Measurements from ENCODE around the gene ZBED4. TPM values are rescaled to one million over a fixed set of nuclear protein-coding genes. Genes with fewer than 3 reads are reported as not detected.

ZBED4 gene
- total and polyA plus RNA-seq, 2 of the 13 experiments (the other 11 are each of a cell fraction or from before 2014, with no cell fraction given): 5.4 to 9.6 TPM

GRCh38 chr22:49930596-49931412, 77.2 kb downstream of the ZBED4 start (continued):
- TF ChIP-seq ZNF850 (CRISPR knock-in tag; conservative IDR thresholded peaks at IDR 0.05): no peak
- TF ChIP-seq SAP130 (CRISPR knock-in tag; IDR thresholded peaks at IDR 0.05; ENCODE audit: low read depth): peak; percentile 76
- TF ChIP-seq THAP11 (CRISPR knock-in tag; IDR thresholded peaks at IDR 0.05): peak; percentile 31; the same call in 1 of the 2 replicates
- TF ChIP-seq RARA (CRISPR knock-in tag; IDR thresholded peaks at IDR 0.05): peak; percentile 23; the same call in 1 of the 2 replicates
- no peak for TF ChIP-seq ATF7-NPFF (CRISPR knock-in tag; IDR thresholded peaks at IDR 0.05; ENCODE audit: low read depth)
- peak; percentile 42; the same call in 1 of the 2 replicates for TF ChIP-seq ZNF281 (CRISPR knock-in tag; IDR thresholded peaks at IDR 0.05; ENCODE audit: borderline replicate concordance)
- 0 out of 2 replicates have a peak, but pooled peaks have one; percentile 21 for TF ChIP-seq ZNF598 (CRISPR knock-in tag; IDR thresholded peaks at IDR 0.05; ENCODE audit: borderline replicate concordance)
- TF ChIP-seq HMGXB4 (CRISPR knock-in tag; IDR thresholded peaks at IDR 0.05; ENCODE audit: borderline replicate concordance in 1 of 2, low read depth in 1 of 2): peak; percentile 36 to 81; a peak in 2 of 4 replicates
- TF ChIP-seq SIN3B (IDR thresholded peaks at IDR 0.05; ENCODE audit: low read length): no peak
- no peak for TF ChIP-seq ZNF607 (CRISPR knock-in tag; IDR thresholded peaks at IDR 0.05; ENCODE audit: borderline replicate concordance)
- peak; percentile 96 for TF ChIP-seq STAG1 (CRISPR knock-in tag; IDR thresholded peaks at IDR 0.05)
- TF ChIP-seq ZNF691 (CRISPR knock-in tag; IDR thresholded peaks at IDR 0.05; ENCODE audit: borderline replicate concordance, low read depth): peak; percentile 45; the same call in 1 of the 2 replicates
- peak; percentile 16; the same call in 1 of the 2 replicates for TF ChIP-seq ZKSCAN8 (CRISPR knock-in tag; IDR thresholded peaks at IDR 0.05; ENCODE audit: borderline replicate concordance)
- TF ChIP-seq KDM2A (CRISPR knock-in tag; IDR thresholded peaks at IDR 0.05; ENCODE audit: borderline replicate concordance, low read depth): peak; percentile 70; the same call in 1 of the 2 replicates
- TF ChIP-seq HMG20A (CRISPR knock-in tag; IDR thresholded peaks at IDR 0.05; ENCODE audit: borderline replicate concordance): peak; percentile 28; the same call in 1 of the 2 replicates
- TF ChIP-seq THYN1 (CRISPR knock-in tag; IDR thresholded peaks at IDR 0.05; ENCODE audit: borderline replicate concordance, low read depth): no peak
- peak; percentile 50; the same call in 1 of the 2 replicates for TF ChIP-seq ZFP91 (CRISPR knock-in tag; IDR thresholded peaks at IDR 0.05; ENCODE audit: borderline replicate concordance)
- peak; percentile 48; the same call in 1 of the 2 replicates for TF ChIP-seq TFE3 (CRISPR knock-in tag; IDR thresholded peaks at IDR 0.05)

Data from HepG2 (cell line).